Stimulated activated CD4-positive, alpha-beta T cell treated with anti-CD3 and anti-CD28 coated beads, Interleukin-12 subunit alpha, Interleukin-12 subunit beta, amount 100 ng/mL, for 4 hours (primary cell): ENCODE data around the gene PLPPR3.

ENCODE experiments used
- DNase-seq: peaks from one replicate; pipeline ENCODE4 v3.0.0-alpha.2; 2020

PLPPR3 gene

DNA sequence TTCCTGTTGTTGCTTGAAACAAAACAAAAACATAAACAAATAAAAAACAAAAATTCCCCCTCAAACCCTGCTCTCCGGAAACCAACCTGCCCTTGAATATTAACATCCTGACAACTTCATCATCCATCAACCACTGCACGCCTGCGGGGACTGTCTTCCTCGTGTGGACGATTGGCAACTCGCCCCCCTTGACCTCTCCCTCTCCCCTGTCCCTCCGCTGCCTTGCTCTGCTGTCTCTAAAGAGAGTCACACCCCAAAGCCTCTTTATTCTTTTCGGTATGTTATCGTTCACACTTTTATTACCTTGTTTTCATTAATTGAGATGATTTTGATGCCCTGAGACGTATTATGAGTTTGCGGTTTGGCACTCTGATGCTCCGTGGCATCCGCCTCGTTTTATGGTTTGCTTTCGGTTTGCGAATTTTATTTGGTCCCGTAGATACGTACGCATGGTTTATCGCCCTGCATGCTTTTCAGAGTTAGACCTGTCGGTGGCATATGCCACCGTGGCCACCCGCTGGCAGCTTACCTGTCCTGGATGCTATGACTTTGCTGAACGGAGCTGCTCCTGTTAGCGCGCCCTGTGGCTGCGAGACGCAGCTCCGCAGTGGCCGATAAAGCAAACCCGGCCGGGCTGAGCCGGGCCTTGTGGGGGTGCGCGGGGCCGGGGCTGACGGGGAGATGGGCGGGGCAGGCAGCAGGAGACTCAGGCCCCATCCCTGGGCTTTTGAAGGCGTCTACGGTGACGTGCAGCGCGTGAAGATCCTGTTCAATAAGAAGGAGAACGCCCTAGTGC is 13.9 kb downstream of the PLPPR3 start:
- DNase-seq: no peak

DNA sequence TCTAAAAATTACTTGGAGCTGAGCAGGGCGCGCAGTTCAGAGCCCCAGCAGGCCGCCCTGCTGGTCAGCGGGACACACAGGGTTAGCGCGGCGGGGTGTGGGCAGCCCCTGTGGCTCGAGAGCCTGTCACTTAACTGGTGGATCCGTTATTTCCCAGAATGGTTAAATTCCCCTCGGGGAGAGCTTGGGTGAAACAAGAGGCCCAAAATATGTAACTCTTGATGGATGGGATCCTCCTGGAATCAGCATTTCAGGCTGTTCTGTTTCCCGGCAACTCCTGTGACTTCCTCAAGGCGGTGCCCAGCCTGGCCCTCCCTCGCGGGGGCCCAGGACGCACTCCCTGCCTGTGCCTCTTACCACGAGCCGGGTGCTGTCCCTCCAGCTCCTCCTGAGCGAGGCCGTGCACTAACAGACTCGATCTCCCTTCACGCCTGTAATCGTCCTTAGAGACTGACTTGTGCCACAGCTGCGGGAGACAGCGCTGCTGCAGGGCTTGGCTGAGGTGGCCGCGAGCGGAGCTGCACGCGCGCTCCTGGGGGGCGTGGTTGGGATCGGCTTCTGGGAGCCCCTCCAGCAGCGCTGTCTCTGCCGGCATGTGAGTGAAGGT is 14.8 kb downstream of the PLPPR3 start:
- no peak for DNase-seq

DNA sequence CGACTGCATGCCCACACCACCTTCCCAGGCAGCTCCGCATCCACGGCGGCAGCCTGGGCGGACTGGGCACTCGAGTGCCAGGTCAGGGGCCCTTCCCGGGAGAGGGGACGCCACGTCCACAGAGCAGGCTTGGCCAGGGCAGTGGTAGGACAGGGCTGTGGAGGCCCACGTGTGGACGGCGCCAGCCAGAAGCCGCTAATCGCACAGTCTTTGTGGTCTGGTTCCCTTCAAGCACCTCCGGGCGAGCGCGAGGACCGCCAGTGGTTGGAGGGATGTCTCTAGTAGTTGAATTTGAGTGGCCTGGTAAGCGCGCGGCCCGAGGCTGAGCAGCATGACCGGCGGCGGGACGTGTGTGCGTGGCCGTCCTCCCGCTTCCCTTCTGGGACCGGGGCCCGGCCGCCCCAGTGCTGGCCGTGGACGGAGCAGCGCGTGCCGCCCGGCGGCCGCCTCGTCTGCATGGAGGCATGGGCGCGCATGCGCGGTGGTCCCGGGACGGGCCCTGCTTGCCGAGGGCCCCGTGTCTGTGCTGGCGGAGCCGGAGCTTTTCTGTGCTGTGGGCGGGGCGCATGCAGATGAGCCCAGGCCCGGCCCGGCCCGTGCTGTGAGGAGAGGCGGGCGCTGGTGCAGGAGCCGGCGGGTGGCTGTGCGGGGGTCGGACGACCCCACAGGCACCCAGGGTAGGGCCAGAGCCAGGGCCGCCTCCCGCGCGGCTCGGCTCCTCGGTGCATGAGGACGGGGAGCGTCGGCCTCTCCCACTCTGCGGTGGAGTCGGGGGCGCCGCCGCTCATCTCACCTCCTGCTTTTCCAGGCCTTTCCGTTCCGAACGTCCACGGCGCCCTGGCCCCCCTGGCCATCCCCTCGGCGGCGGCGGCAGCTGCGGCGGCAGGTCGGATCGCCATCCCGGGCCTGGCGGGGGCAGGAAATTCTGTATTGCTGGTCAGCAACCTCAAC is 15.9 kb downstream of the PLPPR3 start:
- DNase-seq: no peak

DNA sequence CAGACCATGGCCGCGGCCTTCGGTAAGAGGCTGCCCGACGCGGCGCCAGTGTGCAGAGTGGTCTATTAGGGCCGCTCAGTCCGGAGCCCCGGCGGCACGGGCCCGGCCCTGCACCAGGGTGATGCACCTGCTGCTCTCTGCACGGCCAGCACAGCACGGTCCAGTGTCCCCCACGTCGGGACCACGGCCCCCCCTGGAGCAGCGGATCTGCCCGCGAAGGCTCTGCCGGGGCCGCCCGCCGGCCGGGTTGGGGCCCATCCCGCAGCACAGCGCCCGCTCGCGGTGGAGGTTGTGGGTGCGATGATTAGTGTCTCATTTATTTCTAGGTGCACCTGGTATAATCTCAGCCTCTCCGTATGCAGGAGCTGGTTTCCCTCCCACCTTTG is 16.6 kb downstream of the PLPPR3 start:
- no peak for DNase-seq

DNA sequence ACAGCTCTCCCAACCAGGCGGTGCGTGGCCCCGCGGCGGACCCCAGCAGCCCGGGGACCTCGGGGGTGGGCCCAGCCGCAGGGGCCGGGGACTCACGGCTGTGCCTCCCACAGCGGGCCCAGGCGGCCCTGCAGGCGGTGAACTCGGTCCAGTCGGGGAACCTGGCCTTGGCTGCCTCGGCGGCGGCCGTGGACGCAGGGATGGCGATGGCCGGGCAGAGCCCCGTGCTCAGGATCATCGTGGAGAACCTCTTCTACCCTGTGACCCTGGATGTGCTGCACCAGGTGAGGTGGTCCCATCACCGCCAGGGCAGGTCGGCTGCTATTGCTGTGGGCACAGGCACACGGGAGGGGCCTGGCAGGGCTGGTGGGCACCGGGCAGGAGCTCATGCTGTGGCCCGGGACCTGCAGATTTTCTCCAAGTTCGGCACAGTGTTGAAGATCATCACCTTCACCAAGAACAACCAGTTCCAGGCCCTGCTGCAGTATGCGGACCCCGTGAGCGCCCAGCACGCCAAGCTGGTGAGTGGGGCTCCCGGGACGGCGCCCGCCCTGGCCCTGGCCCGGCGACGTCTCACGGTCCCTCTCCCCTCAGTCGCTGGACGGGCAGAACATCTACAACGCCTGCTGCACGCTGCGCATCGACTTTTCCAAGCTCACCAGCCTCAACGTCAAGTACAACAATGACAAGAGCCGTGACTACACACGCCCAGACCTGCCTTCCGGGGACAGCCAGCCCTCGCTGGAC is 17.2 kb downstream of the PLPPR3 start:
- DNase-seq: no peak

DNA sequence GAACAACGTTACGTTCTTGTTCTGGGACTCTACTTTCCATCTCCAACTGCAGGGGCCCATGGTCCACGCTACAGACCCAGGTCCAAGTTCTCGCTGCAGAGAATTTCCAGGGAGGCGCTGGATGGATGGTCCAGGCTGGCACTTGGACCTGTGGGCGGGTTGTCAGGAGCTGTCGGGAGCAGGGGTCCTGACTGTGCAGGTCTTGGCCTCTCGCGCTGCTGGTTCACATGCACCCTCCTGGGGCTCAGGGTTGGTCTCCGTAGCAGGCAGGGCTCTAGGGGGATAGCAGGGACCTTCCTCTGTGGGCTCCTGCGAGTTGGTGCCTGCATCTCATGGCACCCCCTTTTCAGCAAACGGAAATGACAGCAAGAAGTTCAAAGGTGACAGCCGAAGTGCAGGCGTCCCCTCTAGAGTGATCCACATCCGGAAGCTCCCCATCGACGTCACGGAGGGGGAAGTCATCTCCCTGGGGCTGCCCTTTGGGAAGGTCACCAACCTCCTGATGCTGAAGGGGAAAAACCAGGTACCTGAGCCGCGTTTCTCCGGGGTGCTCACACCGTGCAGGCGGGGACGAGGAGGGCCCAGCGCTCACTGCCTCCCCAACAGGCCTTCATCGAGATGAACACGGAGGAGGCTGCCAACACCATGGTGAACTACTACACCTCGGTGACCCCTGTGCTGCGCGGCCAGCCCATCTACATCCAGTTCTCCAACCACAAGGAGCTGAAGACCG is 17.9 kb downstream of the PLPPR3 start:
- DNase-seq: no peak

DNA sequence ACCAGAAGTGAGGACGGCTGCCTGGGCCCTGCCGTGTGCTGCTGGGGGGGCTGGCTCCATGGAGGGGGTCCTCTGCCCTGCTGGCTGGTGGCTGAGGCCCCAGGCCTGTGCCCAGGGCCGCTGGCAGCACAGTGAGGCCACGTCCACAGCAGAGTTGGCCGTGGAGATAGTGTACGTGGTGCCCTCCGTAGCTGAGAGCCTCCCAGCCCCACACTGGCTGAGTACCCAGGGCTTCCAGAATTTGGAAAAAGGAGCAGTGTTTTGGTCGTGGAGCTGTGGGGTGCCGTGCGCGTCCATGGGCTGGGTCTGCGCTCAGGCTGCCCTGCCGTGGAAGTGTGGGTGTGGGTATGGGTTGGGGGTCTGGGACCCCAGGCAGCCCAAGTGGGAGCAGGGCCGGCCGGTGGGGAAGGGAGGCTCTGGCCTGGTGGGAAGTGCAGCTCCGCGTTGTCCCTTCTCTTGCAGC is 18.6 kb downstream of the PLPPR3 start:
- DNase-seq: no peak

DNA sequence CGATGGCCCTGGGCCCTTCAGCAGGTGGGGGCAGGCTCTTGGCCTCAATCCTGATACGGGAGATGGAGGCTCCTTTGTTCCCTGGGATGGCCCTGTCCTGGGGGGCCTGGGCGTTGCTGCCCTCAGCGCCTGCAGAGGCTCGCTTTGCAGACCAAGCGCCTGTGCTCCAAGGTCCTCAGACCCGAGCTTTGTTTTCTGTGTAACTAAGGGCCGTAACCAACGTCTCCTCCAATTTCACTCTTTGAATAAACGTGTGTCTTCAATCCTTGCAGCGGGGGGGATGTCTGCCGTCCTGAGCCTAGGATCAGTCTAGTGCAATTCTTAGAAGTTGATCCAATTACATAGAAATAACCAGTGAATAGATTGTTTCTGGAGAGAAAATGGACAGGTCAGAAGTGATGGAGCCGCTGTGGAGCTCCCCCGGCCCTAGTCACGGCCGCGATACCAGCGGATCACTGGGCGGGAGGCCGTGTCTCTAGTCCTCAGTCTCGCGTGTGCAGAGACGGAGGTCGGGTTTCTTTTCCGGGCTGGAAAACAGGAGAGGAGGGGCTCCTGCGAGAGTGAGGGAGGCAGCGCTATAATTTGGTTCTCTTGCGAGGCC is 19.2 kb downstream of the PLPPR3 start:
- no peak for DNase-seq

DNA sequence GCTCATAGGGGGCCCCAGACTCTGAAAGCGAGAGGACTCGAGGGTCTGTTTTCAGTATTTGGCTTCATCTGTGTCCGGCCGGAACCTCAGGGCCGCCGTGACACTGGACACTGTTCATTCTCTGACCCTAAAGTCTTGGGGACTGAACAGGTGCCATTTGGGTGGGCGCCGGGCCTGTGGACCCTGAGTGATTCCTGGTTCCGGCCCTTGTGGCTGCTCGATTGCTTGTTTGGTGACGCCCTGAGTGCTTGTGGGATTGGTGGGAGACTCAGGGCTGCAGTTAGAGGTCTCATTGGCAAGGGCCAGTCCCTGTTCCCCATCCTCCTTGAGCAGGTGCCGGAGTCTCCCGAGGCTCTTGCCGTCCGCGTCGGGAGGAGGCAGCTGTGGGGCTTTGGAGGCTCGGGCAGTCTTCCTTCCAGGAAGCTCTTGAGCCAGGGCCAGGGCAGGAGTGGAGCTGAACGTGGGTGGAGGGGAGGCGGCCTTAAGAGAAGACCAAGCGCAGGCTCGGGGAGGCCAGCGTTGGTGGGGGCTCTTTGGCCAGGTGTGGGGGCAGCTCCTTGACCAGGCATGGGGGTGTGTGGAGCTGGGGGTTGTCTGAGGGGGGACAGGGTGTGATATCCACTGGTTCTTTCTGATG is 19.8 kb downstream of the PLPPR3 start:
- no peak for DNase-seq

DNA sequence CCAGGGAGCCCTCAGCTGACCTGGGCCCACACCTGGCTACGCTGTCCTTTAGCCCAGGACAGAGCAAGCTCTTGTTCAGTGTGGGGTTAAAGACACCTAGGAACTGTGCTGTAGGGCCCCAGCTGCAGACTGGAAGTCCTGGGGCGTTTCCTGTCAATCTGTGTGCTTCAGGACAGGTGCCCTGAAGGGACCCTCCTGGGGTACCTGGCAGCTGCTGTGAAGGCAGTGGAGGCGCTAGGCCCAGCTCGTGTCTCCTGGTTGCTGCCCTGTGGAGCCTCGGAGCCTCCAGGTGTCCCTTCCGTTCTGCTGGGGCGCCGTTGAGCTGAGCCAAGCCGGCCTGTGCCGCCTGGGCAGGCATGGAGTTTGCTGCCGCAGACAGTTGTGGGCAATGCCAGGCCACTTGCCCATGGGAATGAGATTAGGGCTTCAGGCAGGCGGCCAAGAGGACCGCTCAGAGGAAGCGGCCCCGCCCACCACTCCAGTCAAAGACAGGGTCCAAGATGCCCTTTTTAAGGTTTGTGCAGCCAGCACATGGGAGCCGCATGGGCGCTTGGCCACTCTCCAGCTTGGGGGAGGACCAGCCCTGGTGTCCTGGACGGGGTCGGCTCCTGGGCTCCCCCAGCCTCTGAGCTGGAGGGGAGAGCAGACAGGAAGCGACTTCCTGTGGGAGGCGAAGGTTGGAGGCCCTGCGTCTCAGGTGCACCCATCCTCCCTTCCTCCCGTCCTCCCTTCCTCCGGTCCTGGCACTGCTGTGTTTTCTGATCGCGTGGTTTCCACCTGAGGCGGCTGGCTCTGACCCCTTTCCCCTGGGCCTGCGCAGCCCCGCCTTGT is 20.5 kb downstream of the PLPPR3 start:
- no peak for DNase-seq

DNA sequence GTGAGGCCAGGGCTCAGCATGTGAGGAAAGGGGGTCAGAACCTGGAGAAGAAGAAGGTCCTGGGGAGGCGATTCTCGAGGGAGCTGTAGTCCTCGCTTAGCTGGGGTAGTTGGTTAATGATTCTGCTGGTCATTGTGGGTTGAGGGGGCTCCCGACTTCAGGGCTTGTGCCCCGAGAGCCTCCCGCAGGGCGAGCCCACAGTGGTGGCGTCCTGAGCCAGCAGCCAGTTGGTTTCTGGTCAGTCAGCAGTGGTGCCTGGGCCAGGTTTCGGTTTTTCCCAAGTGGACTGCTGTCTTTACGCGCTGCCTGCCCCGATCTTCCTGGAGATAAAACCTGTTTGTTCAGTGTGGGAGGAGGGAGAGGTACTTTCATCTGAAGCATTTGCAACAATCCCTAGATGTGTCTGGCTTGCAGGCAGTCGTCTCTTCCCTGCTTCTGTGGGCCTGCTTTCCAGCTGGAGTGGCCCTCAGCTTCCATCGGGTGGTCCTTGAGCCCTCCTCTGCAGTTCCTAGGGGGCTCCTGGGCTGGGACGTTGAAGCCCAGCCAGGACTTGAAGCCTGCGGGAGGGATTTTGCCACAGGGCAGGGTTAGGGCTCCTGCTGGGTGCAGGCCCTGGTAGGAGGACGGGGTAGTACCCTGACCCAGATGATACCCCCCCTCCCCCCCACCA is 21.3 kb downstream of the PLPPR3 start:
- DNase-seq: no peak

DNA sequence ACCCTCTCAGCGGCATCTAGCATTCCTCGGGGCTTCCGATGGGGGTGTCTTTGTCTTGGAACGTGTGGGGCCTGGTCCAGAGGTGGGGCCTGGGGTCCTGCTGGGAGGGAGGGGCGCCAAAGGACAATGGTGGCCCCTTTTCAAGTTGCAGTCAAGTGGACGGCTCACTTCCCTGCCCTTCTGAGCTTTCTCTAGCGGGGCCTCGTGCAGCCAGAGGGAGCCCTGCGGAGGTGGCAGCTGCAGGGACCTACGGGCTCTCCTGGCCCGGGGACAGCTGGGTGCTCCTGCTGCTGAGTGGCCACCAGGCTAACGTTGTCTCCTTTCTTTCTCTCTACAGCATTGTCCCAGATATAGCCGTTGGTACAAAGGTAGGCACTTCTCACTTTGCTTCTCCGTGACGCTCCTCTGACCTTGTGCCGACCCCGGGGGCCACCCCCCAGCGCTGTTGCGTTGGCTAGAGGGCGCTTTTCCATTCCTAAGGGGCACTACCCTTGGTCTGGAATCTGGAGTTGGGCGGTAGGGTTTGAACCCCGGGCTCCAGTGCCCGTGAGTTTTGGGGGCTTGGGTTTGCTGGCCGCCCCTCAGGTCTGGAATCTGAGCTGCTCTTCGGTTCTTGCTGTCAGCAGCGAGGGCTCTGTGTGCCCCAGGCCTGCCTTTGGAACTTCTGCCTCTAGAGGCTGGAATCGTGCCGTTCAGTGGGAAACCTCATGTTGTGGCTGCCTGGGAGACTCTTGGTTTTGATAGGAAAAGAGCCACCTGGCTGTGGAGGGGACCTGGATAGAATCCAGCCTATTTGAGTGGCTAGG is 22.5 kb downstream of the PLPPR3 start:
- DNase-seq: no peak

DNA sequence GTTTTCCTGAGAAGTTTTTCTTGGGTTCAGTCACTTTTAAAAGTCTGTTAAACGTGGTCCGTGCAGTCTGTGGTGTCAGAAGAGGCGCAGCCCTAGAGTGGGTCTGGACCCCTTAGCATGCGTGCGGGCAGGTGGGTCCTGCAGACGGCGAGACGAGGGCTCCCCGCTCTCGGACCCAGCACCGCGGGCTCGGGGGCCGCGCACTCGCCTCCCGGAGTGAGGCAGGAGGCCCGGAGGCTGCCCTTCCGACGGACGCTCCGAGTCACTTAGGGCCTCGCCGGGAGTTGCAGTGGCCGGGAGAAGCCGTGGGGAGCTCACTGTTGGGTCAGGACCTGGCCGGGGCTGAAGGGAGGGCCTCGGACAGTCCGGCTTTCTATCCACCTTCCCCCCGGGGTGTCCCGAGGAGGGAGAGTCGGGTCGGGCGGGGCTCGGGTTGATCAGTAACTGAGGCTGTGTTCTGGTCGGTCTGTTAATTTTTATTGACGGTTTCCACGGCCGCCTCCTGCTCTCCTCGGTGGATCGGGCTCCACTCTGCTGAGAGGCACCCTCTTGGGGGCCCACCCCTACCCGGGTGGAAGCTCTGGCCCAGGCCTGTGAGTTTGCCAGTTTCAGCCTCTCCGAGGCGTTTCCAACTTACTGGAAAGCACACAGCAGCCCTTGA is 23.2 kb downstream of the PLPPR3 start:
- DNase-seq: no peak

DNA sequence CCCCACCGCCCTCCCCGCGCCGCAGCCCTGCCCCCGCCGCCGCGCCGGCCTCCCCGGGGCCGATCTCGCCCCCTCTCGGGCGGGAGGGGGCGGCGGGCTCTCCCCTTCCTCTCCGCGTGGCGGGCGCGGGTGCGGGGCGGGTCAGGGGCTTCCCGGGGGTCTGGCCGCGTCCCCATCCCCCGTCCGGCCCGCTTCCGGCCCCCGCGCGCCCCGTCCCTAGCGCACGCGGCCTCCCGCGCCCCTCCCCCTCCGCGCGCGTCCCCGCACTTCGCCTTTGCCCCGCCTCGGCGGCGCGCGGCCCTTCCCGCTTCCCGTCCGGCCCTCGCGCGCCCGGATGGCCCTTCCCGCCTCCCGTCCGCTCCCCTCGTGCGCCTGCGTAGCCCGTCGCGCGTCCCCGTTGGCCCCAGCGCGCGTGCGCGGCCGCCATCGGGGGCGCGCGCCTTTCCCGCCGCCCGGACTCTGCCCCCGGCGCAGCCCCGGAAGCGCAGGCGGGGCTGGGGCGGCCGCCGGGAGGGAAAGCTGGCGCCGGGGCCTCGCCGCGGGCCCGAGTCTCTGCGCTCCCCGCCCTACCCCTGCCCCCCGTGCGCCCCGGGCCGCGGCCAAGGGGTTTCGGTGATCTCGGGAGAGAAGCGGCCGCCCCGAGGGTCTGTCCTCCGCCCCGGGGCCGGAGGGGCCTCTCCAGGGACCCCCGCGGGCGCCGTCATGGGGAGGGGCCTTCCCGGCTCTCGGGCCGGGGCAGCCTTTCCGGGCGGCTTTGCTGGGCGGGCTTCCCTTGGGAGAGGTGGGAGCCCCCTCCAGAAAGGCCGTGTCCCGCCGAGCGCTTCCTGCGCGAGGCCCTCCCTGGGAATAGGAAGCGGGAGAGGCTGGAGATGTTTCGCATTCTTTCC is 24.0 kb downstream of the PLPPR3 start:
- DNase-seq: peak; percentile 85

DNA sequence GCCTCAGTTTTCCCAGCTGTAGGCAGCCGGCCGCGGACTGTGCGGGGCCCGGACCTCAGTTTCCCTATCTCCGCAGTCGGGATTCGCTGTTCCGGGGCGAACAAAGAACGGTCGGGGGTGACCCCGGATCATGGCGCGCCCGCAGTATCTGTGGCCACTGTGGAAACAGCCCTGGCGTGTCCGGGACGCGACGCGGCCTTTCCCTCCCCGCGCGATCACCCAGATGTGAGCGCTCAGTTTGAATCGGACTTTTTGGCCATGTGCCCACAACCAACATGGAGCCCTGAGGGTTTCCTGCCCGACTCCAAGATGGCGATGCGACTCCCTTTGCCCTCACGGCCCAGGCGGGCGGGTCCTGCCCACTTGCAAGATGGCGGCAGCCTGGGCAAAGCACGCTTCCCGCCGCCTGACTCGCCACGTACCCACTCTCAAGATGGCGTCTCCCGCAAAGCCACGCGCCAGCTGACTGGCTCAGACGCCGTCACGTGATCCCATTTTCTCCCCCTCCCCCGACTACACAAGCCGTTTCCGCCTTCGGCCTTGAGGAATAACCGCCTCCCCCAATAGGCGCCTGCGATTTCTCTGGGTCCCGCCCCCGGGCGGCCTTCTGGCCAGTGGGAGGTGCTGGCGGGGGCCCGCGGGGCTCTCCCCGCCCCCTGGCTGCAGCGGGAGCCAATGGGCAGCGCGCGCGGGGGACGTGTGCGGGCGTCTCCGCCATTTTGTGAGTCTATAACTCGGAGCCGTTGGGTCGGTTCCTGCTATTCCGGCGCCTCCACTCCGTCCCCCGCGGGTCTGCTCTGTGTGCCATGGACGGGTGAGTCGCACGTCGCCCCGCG is 24.8 kb downstream of the PLPPR3 start, which contains the start of gene PTBP1:
Gene PTBP1 (plus strand): TSS at position 761 of the 836 bp plus-strand sequence. CDS start 46 bp downstream, at position 807.
- peak; percentile 95 for DNase-seq
